Anterior cingulate cortex (tissue), 58 donors: ENCODE results near the gene LDLRAD4.
"Not testable (repeated sequence)": the region's sequence is repeated elsewhere in the genome, so short reads cannot be mapped to it uniquely, and the experiment has no call there.

Experiments used
- DNase-seq, 58 donors: peaks; one replicate each; lab custom pipeline; 2025; lab: John Stamatoyannopoulos, UW

LDLRAD4 gene

DNA sequence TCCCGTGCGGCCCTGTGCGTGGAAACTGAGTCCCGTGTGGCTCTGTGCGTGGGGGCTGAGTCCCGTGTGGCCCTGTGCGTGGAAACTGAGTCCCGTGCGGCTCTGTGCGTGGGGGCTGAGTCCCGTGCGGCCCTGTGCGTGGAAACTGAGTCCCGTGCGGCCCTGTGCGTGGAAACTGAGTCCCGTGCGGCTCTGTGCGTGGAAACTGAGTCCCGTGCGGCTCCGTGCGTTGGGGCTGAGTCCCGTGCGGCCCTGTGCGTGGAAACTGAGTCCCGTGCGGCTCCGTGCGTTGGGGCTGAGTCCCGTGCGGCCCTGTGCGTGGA lies 43.8 kb downstream of the LDLRAD4 start:
- not testable (repeated sequence) for DNase-seq

GRCh38 chr18:13262839-13263691 lies 44.5 kb downstream of the LDLRAD4 start:
- no peak for DNase-seq

GRCh38 chr18:13264091-13265007 lies 45.8 kb downstream of the LDLRAD4 start:
- DNase-seq = no peak

DNA sequence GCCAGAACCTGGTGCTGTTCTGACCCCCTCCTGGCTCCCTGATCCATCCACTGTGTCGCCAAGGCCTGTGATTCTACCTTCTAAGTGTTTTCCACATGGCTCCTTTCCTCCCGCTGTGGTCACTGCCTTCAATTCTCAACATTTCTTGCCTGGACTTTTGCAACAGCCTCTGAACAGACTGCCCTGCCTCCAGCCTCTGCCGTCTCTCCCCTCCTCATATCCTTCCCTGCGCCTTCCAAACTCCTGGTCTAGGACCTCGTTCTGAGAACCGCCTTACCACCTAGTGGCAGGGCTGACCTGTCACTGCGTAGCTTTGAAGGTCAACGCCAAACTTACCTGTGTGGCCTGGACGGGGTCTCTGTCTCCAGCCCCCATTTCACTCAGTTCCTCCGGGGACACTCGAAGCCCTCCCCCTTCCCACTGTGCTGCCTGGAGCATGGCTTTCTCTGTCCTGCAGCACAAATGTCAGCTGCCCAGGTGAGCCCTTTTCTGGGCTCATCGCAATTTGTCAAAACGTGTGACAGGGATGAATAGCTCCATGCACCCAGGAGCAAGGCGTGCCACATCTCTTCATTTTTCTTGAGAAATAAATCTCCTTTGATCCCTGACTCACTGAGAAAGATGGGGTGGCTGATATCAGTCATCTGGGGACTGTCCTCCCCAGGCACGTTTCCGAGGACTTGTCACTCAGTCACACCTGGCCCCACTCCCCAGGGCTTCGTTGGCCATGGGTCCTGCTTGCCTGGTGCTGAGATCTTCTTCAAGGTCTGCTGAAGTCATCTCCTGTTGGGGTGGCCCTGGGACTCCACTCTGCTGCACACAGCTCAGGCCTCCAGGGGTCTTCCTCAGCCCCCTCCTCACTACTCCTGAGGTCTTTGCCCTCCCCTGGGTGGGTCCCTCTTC lies 46.7 kb downstream of the LDLRAD4 start:
- no peak for DNase-seq

- no peak for DNase-seq
Observed at GRCh38 chr18:13265911-13266217, 47.3 kb downstream of the LDLRAD4 start.

GRCh38 chr18:13266218-13267100 lies 47.9 kb downstream of the LDLRAD4 start:
- DNase-seq = peak in 2 of 58 donors; percentile 30 to 35

DNA sequence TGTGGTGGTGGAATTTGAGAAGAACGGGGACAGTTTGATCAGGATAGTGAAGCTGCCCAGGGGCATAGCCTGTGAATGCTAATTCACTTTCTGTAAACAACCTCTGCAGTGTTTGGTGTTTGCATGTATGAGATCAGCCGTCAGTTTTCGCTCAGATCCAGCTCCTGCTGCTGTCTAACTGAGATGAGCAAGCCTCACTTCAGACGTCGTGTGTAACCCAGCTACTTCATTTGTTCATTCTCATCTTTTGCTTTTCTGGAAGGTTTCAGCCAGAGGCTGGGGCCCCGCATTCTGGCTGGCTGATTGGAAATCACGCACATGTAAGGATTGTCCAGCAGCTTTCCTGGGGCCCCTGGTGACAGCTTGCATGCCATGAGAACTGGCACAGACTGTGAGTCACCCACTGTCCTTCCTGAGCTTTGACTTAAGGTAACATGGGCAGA lies 48.9 kb downstream of the LDLRAD4 start:
- DNase-seq = no peak

DNA sequence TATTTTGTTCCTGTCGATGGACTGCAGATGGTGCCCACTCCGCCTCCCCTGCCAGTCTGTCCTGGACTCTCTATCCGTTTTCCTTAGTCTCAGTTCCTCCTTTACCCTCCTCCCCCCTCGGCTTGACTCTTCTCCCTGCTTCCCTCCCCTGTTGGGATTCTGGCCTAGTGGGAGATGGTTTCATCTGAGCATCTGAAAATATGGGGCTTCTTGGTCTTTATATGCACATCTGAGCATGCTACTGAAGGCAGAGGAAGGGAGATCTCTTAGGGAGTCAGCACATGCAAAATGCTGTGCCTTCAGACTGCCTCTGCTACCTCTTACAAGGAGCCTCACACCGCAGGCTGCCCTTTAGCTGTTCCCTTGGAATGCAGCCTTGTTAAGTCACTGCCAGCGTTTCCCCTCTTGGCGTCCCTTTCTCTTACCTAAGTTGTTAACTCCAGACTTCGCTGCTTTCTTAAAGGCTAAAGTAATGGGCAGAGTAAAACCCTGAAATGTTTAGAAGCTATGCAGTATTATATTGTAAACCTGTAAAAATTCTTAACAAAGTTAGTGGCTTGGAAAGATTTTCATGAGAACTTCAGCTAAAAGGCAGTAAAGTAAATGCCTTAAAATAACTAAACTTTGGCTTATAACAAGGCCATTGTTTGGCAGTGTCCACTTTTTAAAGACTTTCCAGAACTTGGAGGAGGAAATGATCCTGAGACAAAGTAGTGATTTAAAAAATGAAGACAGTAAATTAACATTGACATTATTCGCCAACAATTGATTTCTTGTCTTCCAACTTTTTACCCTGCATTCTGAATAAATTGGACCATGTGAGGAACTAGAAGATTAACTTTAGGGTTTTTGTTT lies 49.8 kb downstream of the LDLRAD4 start:
- no peak for DNase-seq

- DNase-seq = no peak
Observed at GRCh38 chr18:13269013-13269280, 50.4 kb downstream of the LDLRAD4 start.

GRCh38 chr18:13269521-13270011 lies 51.0 kb downstream of the LDLRAD4 start:
- peak in 26 of 58 donors; percentile 22 to 65 (median 38) for DNase-seq

DNA sequence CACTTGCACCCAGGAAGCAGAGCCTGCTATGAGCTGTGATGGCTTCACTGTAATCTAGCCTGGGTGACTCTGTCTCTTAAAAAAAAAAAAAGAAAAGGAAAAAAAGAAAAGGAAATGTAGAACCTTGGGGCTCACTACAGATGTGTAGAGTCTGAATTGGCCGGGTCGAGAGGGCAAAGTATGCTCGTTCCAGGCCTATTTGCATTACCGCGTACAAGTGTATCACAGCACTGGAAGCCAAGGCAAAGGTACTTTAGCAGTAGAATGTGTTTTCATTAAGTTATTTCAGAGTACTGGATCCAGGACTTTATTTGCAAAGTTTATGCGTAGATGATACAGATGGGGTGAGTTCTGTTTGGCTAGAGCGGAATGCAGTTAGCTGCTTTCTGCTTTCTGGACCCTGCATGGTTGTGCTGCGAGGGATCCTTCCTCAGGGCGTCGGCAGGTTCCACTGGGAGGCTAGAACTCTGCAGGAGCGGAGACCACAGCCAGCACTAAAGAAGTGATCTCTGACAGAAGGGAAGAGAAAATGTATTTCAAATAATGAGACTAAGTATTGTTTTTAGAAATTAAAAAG lies 51.8 kb downstream of the LDLRAD4 start:
- DNase-seq = no peak

DNA sequence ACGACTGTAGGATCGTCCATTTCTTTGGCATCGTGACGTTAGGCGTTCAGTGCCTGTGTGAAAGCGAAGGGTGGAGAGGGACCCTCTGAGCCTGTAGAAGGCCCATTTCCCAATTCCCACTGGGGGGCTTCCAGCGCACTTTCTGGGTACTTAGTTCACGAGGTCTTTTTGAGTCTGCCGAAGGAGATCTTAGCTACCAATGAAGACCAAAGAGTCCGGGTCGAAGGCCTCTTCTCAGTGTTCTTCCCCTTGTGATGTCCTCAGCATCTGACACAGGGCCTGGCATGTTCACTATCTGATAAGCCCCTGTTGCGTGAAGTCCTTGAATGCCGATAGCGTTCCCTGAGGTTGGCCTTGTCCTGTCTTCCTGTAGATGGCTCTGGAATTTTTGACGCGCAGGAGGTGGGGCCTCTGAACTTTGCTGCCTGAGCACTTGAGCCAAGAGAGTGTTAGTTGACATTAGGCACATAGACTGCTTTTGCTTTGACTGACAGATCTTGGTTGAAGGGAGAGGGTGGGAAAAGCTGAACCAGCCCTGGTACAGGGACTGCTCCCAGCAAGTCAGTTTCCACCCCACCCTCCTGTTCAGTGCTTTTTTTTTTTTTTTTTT lies 52.8 kb downstream of the LDLRAD4 start:
- no peak for DNase-seq

DNA sequence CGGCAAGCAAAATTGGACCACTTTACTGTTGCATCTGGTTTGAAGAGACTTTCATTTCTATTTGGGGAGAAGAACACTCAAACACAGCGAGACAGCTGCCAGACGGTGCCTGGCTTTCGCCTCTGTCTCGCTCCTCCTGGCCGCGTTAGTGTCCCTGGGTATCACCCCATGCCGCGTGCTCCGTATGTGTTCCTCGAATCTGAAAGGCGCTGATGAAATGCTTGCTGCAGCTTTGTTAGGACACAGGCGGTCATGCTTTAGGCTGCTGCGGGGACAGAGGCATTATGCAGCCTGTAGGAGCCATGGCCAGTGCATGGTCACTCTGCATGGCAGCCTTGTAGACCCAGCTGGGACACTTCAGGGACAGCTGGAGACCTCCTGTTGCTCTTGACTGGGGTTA lies 53.9 kb downstream of the LDLRAD4 start:
- DNase-seq = no peak

DNA sequence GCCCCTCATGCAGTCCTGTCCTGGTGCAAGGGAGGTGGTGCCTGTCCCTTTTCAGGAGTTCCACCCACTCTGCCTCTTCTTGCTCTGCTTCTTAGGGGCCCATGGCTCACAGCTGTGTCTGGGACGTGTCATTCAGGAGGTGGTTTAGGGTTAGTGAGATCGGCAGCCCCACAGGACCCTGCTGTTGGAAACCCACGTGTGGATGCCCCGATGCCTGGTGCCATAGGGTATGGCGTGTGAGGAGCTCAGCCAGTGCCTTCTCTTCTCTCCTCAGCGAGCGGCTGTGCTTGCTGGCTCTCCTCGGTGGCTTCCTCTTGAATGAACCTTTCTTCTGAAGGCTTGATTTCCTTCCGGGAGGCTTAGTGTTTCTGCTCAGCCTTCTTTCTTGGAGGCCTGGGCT lies 55.2 kb downstream of the LDLRAD4 start:
- no peak for DNase-seq

GRCh38 chr18:13275075-13275474 lies 56.5 kb downstream of the LDLRAD4 start:
- DNase-seq = no peak

DNA sequence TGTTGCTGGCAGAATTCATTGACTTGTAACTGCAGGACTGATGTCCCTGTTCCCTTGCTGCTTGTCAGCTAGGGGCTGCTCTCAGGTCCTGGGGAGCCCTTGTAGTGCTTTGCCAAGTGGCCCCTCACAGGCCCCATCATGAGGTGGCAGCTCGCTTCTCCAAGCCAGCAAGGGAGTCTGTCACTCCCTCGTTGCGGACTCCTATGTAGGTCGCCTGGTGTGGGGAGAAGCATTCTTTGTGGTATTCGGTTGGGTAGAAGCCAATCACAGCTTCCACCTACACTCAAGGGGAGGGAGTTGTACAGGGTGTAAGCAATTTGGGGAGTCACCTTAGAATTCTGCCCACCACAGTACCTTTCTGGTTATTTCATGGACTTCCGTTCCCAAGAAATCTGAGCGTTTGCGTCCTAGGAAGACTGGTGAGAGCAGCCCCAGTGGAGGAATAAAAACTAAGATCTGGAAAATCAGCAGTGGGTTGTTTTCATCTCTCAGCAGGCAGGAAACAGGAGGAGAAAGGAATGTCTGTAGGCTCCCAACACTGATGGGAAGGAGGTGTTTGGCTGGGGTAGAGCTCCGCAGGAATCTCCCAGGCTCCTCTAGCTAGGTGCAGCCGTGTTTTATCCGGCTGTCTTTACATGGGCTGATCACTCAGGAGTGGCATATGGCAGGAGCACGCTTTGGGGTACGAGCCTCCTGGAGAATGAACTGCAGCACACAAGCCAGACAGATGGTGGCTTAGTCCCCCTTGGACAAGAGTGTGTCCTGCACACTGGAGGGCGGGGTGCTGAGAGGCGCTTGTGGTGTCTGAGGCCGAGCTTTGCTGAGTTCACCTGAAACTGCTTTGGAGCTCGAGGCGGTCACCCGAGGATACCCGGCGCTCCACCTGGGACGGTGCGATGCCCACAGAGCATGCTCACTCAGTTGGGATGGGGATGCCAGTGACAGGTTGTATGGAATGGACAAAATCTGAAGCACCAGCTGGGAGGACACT lies 58.3 kb downstream of the LDLRAD4 start:
- peak in 1 of 58 donors; percentile 27 for DNase-seq
